Karpas-422 (cell line): ENCODE measurements around the gene CASKIN2. TPM values are rescaled to one million over a fixed set of nuclear protein-coding genes. Genes with fewer than 3 reads are reported as not detected.

Experiments
- DNase-seq: peaks from one replicate; pipeline ENCODE4 v3.0.0-alpha.2; 2015
- H2AFZ ChIP-seq: fragments of 200-600 bp; sonication (generic); 2 replicates; pipeline ENCODE4 v1.6.1; 2014; ENCODE audit warnings: antibody characterized with exemption, low read length, mixed read lengths
- H3K27ac ChIP-seq: fragments of 200-600 bp; sonication (generic); 2 replicates; pipeline ENCODE4 v1.5.1; 2014; ENCODE audit warnings: mild to moderate bottlenecking, low read length, moderate library complexity
- H3K27me3 ChIP-seq: fragments of 200-600 bp; sonication (generic); 2 replicates; pipeline ENCODE4 v1.6.1; 2014; ENCODE audit warnings: low read length, mixed read lengths
- H3K36me3 ChIP-seq: fragments of 200-600 bp; sonication (generic); 2 replicates; pipeline ENCODE4 v1.6.1; 2014; ENCODE audit warnings: low read length, mixed read lengths; ENCODE audit not compliant: insufficient read depth
- H3K4me1 ChIP-seq: fragments of 200-600 bp; sonication (generic); 2 replicates; pipeline ENCODE4 v1.6.1; 2014; ENCODE audit warnings: mild to moderate bottlenecking, low read length, mixed read lengths
- H3K4me2 ChIP-seq: fragments of 200-600 bp; sonication (generic); 2 replicates; pipeline ENCODE4 v1.6.1; 2014; ENCODE audit warnings: low read length, low read depth, mild to moderate bottlenecking; ENCODE audit not compliant: poor library complexity, severe bottlenecking
- H3K4me3 ChIP-seq: fragments of 200-600 bp; sonication (generic); 2 replicates; pipeline ENCODE4 v1.5.1; 2014; ENCODE audit warnings: mild to moderate bottlenecking, antibody characterized with exemption, low read length, mixed read lengths
- H3K79me2 ChIP-seq: fragments of 200-600 bp; sonication (generic); 2 replicates; pipeline ENCODE4 v1.6.1; 2014; ENCODE audit warnings: mild to moderate bottlenecking, low read length, mixed read lengths
- H3K9ac ChIP-seq: fragments of 200-600 bp; sonication (generic); 2 replicates; pipeline ENCODE4 v1.6.0; 2014; ENCODE audit warnings: low read length
- H3K9me2 ChIP-seq: fragments of 200-600 bp; sonication (generic), shearing (Covaris generic); replicated peaks from 2 replicates; pipeline ENCODE4 v1.6.0; 2014; ENCODE audit warnings: mild to moderate bottlenecking, low read length, moderate library complexity; ENCODE audit not compliant: insufficient read depth
- H3K9me3 ChIP-seq: fragments of 300-700, 200-600 bp; sonication (generic); 2 replicates; pipeline ENCODE4 v1.6.1; 2014; ENCODE audit warnings: low read length, mixed read lengths
- H4K20me1 ChIP-seq: fragments of 200-600 bp; sonication (generic); 2 replicates; pipeline ENCODE4 v1.6.1; 2014; ENCODE audit warnings: mild to moderate bottlenecking, antibody characterized with exemption, low read length, low read depth; ENCODE audit not compliant: insufficient read depth
- total RNA-seq: library from RNA; depleted of rRNA; stranded (reverse); fragments of >200 nt; shearing (Covaris generic); gene quantifications from 2 replicates; pipeline ENCODE4 v1.2.3, GENCODE V29; 2014; ENCODE audit warnings: low replicate concordance

The CASKIN2 gene
- total RNA-seq, 1 experiment from 2014 or later = not detected

DNA sequence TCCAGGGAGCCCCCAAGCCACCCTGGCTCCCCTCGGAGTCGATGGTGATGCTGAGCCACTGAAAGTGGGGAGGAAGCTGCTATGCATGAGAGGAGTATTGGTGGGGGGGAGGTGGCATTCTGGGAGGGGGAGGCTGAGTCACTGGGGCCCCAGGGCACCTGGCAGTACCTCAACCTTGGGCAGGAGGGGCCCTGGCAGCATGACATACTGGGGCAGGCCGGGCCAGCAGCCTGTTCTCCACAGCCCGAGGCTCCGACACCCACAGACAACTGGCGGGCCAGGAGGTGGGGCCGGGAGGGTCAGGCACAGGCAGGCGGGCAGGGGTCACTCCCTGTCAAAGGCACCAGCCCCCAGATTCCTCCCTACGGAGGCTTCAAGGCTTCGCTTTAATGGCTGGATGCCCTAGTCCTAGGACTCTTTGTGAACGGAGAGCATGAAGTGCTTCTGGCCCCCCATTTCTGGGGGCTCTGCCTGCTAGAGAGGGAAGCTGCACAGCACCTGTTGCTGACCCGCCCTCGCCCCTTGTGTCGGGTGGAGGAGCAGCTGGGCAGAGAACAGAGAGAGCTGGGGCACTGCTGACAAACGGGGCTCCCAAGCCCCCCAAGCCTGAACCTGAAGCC, 928 bp downstream of the CASKIN2 start:
- Histone ChIP-seq H3K9me2 (no peaks in the 10 kb centered on the region), H3K9ac (no peak overlapping the region), H4K20me1 (peaks cover 9% of the 10 kb centered on the region; the same call in 1 of the 2 replicates), H3K27me3 (no peaks in the 10 kb centered on the region), H3K36me3 (no peaks in the 10 kb centered on the region), H3K9me3 (no peaks in the 10 kb centered on the region), H3K79me2 (peaks cover 13% of the 10 kb centered on the region), H3K4me3 (no peak overlapping the region), H2AFZ (no peak overlapping the region), H3K27ac (no peak overlapping the region), H3K4me2 (no peak overlapping the region), H3K4me1 (peaks cover 25% of the 10 kb centered on the region)
- no peak for DNase-seq

DNA sequence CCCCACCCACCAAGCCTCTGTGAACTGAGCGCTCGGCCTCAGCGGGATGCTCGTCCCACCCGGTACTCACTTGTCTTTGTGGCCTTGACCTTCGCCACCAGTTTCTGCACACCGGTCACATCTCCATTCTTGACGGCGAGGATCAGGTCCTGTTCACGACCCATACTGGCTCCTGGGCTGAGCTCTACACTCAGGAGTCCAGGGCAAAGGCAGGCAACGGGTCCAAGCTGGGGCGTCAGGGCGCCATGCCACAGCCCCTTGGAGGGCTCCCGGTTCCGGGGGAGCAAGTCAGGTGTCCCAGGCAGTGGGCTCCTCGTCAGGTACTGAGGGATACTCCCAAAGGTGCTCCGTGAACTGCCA, 1.7 kb downstream of the CASKIN2 start:
- Histone ChIP-seq H3K4me1 (peaks cover 25% of the 10 kb centered on the region), H3K4me2 (no peak overlapping the region), H4K20me1 (peaks cover 9% of the 10 kb centered on the region; the same call in 1 of the 2 replicates), H3K9ac (no peak overlapping the region), H3K9me2 (no peaks in the 10 kb centered on the region), H3K27ac (no peak overlapping the region), H3K36me3 (no peaks in the 10 kb centered on the region), H3K4me3 (no peak overlapping the region), H3K79me2 (peaks cover 13% of the 10 kb centered on the region), H3K27me3 (no peaks in the 10 kb centered on the region), H3K9me3 (no peaks in the 10 kb centered on the region), H2AFZ (no peak overlapping the region)
- DNase-seq = no peak

GRCh38 chr17:75512926-75513640, 2.3 kb downstream of the CASKIN2 start:
- DNase-seq = no peak
- Histone ChIP-seq H3K36me3 (no peaks in the 10 kb centered on the region), H3K4me2 (no peak overlapping the region)

GRCh38 chr17:75511610-75512575, 3.4 kb downstream of the CASKIN2 start:
- Histone ChIP-seq H3K4me2 (no peak overlapping the region), H3K9ac (no peak overlapping the region), H3K79me2 (peaks cover under 1% of the 10 kb centered on the region; the same call in 1 of the 2 replicates)

More at GRCh38 chr17:75512926-75513640, 2.3 kb downstream of the CASKIN2 start:
- H3K4me3 ChIP-seq = no peak overlapping the region
- H3K27me3 ChIP-seq = no peaks in the 10 kb centered on the region
- no peaks in the 10 kb centered on the region for H3K9me3 ChIP-seq
- peaks cover 9% of the 10 kb centered on the region; the same call in 1 of the 2 replicates for H4K20me1 ChIP-seq
- H3K27ac ChIP-seq = no peak overlapping the region
- H3K79me2 ChIP-seq = peaks cover 12% of the 10 kb centered on the region
- no peak overlapping the region for H3K9ac ChIP-seq
- no peak overlapping the region for H2AFZ ChIP-seq
- H3K9me2 ChIP-seq = no peaks in the 10 kb centered on the region
- peaks cover 20% of the 10 kb centered on the region for H3K4me1 ChIP-seq

DNA sequence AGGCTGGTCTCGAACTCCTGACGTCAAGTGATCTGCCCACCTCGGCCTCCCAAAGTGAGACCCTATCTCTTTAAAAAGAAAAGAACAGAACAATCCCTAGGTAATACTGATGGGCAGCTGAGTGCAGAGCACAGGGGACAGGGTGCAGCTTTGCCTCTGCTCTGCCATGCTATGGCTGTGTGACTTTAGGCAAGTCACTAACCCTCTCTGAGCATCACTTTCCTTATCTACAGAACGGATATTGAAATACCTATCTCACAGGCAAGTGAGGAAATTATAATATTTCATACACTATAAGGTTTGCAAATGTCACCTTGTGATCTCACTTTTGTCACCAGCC, 4.1 kb downstream of the CASKIN2 start:
- no peaks in the 10 kb centered on the region for H3K9me2 ChIP-seq
- H3K27me3 ChIP-seq = no peaks in the 10 kb centered on the region
- no peak overlapping the region for H2AFZ ChIP-seq
- no peak overlapping the region for H3K9ac ChIP-seq
- H3K4me3 ChIP-seq = no peak overlapping the region
- no peak for DNase-seq
- H3K4me1 ChIP-seq = peaks cover 9% of the 10 kb centered on the region
- no peak overlapping the region for H3K4me2 ChIP-seq
- H4K20me1 ChIP-seq = no peaks in the 10 kb centered on the region
- H3K9me3 ChIP-seq = no peaks in the 10 kb centered on the region
- H3K36me3 ChIP-seq = no peaks in the 10 kb centered on the region
- H3K27ac ChIP-seq = no peak overlapping the region
- H3K79me2 ChIP-seq = no peaks in the 10 kb centered on the region

More at GRCh38 chr17:75511610-75512575, 3.4 kb downstream of the CASKIN2 start:
- Histone ChIP-seq H3K4me1 (peaks cover 9% of the 10 kb centered on the region), H3K36me3 (no peaks in the 10 kb centered on the region), H3K9me3 (no peaks in the 10 kb centered on the region), H3K27ac (no peak overlapping the region), H2AFZ (no peak overlapping the region), H3K27me3 (no peaks in the 10 kb centered on the region), H3K4me3 (no peak overlapping the region), H4K20me1 (no peaks in the 10 kb centered on the region), H3K9me2 (no peaks in the 10 kb centered on the region)
- DNase-seq = no peak

- no peak overlapping the region for H3K4me2 ChIP-seq
- H3K4me3 ChIP-seq = no peak overlapping the region
- no peaks in the 10 kb centered on the region for H3K9me2 ChIP-seq
Observed at GRCh38 chr17:75509528-75510258, 5.6 kb downstream of the CASKIN2 start.

GRCh38 chr17:75508931-75509361, 6.4 kb downstream of the CASKIN2 start:
- no peak overlapping the region for H3K9ac ChIP-seq

More at GRCh38 chr17:75509528-75510258, 5.6 kb downstream of the CASKIN2 start:
- Histone ChIP-seq H3K79me2 (no peaks in the 10 kb centered on the region), H3K9me3 (no peaks in the 10 kb centered on the region), H3K36me3 (no peaks in the 10 kb centered on the region), H3K4me1 (no peaks in the 10 kb centered on the region), H3K9ac (no peak overlapping the region), H3K27me3 (no peaks in the 10 kb centered on the region), H2AFZ (no peak overlapping the region), H3K27ac (no peak overlapping the region), H4K20me1 (peaks cover under 1% of the 10 kb centered on the region; the same call in 1 of the 2 replicates)
- DNase-seq = no peak

More at GRCh38 chr17:75508931-75509361, 6.4 kb downstream of the CASKIN2 start:
- Histone ChIP-seq H3K9me3 (no peaks in the 10 kb centered on the region), H3K4me1 (no peaks in the 10 kb centered on the region), H3K79me2 (no peaks in the 10 kb centered on the region), H4K20me1 (peaks cover 4% of the 10 kb centered on the region; the same call in 1 of the 2 replicates), H3K9me2 (no peaks in the 10 kb centered on the region), H3K4me2 (no peak overlapping the region), H3K4me3 (no peak overlapping the region), H3K27me3 (no peaks in the 10 kb centered on the region), H3K27ac (no peak overlapping the region), H3K36me3 (no peaks in the 10 kb centered on the region), H2AFZ (no peak overlapping the region)
- DNase-seq = no peak
